Right atrium auricular region (tissue), 2 donors: ENCODE measurements around the gene ASTN2. TPM values are rescaled to one million over a fixed set of nuclear protein-coding genes. Genes with fewer than 3 reads are reported as not detected.

Experiments used
- DNase-seq: peaks from one replicate; pipeline ENCODE4 v3.0.0-alpha.2; 2019; ENCODE audit warnings: low spot score
- H3K27ac ChIP-seq, 2 donors: fragments of 200-600 bp; sonication (generic); 1 replicate in 1 of 2; 2 replicates in 1 of 2; pipeline ENCODE4 v1.5.1; 2016 to 2019
- H3K27me3 ChIP-seq, 2 donors: fragments of 200-600 bp; sonication (generic); one replicate each; pipeline versions ENCODE4 v1.5.1 to v1.6.0; 2017 to 2019
- H3K36me3 ChIP-seq: fragments of 200-600 bp; sonication (generic); one replicate; pipeline ENCODE4 v1.5.1; 2016
- H3K4me1 ChIP-seq, 2 donors: fragments of 200-600 bp; sonication (generic); one replicate each; pipeline versions ENCODE4 v1.5.1 to v1.6.0; 2017 to 2019
- H3K4me3 ChIP-seq, 2 donors: fragments of 200-600 bp; sonication (generic); 1 replicate in 1 of 2; 2 replicates in 1 of 2; pipeline ENCODE4 v1.5.1; 2017 to 2019; ENCODE audit warnings: mild to moderate bottlenecking in 1 of 2, moderate library complexity in 1 of 2
- H3K9me3 ChIP-seq, 2 donors: fragments of 200-600 bp; sonication (generic); one replicate each; pipeline ENCODE4 v1.5.1; 2019
- total RNA-seq, 2 donors: library from RNA; depleted of rRNA; stranded (reverse); fragments of >200 nt; gene quantifications; one replicate each; pipeline ENCODE4 v1.1.0, GENCODE V29; 2016
- TF ChIP-seq, protein P1 (sequence below), 2 donors: fragments of 200-600 bp; sonication (generic); IDR thresholded peaks; one replicate each; pipeline ENCODE4 v1.5.1; 2019; ENCODE audit warnings: antibody characterized with exemption in 2 of 2

The ASTN2 gene
- total RNA-seq, 2 donors from 2014 or later = 11.1 to 32.2 TPM

DNA sequence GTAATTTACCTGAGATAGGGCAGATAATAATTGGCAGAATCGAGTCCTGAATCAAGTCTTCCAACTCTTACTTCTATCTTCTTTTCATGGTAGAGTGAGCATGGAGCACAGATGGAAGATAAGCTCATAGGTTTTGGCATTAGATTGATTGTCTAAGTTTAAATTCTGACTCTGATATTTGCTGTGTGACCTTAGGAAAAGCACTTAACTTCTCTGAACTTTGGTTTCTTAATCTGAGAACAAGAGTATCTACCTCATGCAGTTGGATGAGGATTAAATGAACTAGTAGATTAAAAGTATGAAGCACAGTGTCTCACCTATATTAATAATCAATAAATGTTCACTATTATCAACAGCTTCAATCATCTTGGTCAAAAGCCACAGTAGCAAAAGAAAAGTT is 9.4 kb upstream of the ASTN2 start:
- Histone ChIP-seq H3K4me1 (no peaks in the 10 kb centered on the region), H3K27ac (no peak overlapping the region), H3K9me3 (no peaks in the 10 kb centered on the region), H3K27me3 (no peaks in the 10 kb centered on the region), H3K36me3 (no peaks in the 10 kb centered on the region), H3K4me3 (no peak overlapping the region)
- no peak for DNase-seq
- TF ChIP-seq, protein P1, sequence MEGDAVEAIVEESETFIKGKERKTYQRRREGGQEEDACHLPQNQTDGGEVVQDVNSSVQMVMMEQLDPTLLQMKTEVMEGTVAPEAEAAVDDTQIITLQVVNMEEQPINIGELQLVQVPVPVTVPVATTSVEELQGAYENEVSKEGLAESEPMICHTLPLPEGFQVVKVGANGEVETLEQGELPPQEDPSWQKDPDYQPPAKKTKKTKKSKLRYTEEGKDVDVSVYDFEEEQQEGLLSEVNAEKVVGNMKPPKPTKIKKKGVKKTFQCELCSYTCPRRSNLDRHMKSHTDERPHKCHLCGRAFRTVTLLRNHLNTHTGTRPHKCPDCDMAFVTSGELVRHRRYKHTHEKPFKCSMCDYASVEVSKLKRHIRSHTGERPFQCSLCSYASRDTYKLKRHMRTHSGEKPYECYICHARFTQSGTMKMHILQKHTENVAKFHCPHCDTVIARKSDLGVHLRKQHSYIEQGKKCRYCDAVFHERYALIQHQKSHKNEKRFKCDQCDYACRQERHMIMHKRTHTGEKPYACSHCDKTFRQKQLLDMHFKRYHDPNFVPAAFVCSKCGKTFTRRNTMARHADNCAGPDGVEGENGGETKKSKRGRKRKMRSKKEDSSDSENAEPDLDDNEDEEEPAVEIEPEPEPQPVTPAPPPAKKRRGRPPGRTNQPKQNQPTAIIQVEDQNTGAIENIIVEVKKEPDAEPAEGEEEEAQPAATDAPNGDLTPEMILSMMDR (IDR thresholded peaks at IDR 0.05) = no peak

DNA sequence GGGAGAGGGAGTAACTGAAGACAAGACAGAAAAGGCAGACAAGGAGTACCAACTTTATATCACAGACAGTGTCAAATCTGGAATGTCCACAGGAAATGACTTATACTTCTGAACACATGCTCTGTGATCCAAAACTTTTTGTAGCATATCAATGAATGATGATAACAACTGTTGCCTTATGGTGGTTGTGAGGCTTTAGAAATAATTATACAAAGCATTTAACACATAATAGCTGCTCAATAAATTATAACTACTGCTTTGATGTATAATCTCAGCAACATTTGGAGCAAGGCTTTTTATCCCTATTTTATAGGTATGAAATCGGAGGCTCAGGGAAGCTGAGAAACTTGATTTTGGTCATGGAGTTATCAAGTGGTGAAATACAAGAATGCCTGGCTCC is 3.3 kb upstream of the ASTN2 start:
- Histone ChIP-seq H3K27ac (no peak overlapping the region), H3K27me3 (peaks cover 3 to 21% of the 10 kb centered on the region in 2 donors), H3K4me1 (peaks cover 0 to 18% of the 10 kb centered on the region in 2 donors), H3K9me3 (no peaks in the 10 kb centered on the region), H3K4me3 (no peak overlapping the region), H3K36me3 (no peaks in the 10 kb centered on the region)
- no peak for DNase-seq
- TF ChIP-seq, protein P1 (IDR thresholded peaks at IDR 0.05) = no peak

DNA sequence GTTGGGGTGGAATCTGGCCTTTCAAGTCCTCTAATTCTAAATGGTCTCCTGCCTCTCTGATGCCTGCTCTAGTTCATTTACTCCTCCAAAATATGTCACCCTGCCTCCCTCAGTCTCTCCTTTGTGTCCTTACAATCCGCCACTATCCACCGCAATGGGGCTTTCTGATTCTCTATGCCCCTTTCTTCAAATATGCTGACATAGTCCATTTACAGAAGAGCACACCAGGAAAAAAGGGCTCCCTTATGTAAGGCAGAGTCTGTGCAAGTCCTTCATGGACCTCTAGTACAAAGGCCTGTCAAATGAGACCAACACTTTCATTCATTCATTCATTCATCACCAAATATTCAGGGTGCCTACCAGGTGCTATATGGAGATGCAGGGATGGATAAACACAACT is 2.0 kb upstream of the ASTN2 start:
- Histone ChIP-seq H3K4me3 (no peak overlapping the region), H3K9me3 (no peaks in the 10 kb centered on the region), H3K4me1 (peaks cover 0 to 22% of the 10 kb centered on the region in 2 donors), H3K27ac (no peak overlapping the region), H3K27me3 (peaks cover 3 to 21% of the 10 kb centered on the region in 2 donors), H3K36me3 (no peaks in the 10 kb centered on the region)
- TF ChIP-seq, protein P1 (IDR thresholded peaks at IDR 0.05) = no peak
- DNase-seq = no peak

DNA sequence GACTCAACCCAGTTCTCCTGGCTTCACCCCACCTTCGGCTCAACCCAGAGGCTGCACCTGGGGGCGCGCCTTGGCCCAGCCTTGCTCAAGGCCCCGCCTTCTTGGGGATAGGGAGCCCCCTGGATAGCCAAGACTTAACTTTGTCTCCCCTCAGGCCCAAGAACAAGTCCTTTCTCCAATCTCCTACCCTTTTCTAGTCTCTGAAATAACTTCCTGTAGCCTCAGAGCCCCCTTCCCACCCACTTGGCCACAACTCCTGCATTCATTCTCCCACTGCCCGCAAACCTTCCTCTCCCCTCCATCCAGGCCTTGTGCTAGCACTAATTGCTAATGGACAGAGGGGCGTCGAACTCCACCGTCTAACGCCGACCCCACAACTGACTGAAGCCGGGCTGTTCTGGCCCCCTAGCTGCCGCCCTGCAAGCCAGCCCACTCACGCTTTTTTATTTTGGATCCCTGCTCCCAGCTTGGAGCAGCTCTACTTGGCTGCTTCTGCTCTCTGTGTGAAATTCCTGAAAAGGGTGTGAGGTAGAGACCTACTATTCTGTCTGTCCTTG is 579 bp upstream of the ASTN2 start:
- DNase-seq = no peak
- peak overlapping the region in 1 of 2 donors; percentile 9 for H3K27ac ChIP-seq
- H3K36me3 ChIP-seq = no peaks in the 10 kb centered on the region
- H3K4me3 ChIP-seq = peak overlapping the region; percentile 48 to 53
- H3K4me1 ChIP-seq = peaks cover 0 to 22% of the 10 kb centered on the region in 2 donors
- peaks cover 3 to 21% of the 10 kb centered on the region in 2 donors for H3K27me3 ChIP-seq
- TF ChIP-seq, protein P1 (IDR thresholded peaks at IDR 0.05) = peak in 1 of 2 donors; percentile 17
- no peaks in the 10 kb centered on the region for H3K9me3 ChIP-seq

DNA sequence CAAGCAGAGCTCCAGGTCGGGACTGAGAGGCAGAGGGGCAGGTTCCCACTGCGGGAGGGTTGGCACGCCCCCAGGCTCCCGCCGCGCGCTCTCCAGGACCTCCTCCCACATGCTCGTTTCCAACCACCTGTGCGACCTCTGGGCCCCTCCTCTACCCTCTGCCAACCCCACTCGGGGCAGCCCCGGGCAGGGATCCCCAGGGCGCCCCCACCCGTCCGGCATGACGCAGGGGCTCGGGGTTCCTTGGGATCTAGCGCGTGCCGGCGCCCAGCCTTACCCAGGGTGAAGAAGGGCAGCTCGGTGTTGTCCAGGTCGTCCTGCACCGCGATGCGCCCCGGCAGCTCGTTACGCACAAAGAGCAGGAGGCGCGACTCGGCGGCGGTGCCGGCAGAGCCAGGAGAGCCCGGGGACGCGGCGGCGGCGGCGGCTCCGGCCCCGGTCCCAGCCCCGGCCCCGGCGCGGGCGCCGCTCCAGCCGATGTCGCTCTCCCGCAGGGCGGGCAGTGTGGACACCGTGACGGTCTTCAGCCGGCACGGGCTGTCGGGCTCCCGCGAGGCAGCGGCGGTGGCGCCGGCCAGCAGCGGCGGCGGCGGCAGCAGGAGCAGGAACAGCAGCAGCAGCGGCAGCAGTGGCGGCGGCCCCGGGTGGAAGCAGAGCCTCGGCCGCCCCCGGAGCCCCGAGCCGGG is 494 bp downstream of the ASTN2 start:
- no peak for DNase-seq
- Histone ChIP-seq H3K4me1 (peaks cover 0 to 22% of the 10 kb centered on the region in 2 donors), H3K27ac (no peak overlapping the region), H3K36me3 (no peaks in the 10 kb centered on the region), H3K4me3 (peak overlapping the region; percentile 48 to 53), H3K9me3 (no peaks in the 10 kb centered on the region), H3K27me3 (peaks cover 3 to 21% of the 10 kb centered on the region in 2 donors)
- TF ChIP-seq, protein P1 (IDR thresholded peaks at IDR 0.05) = no peak
